GM21390 (cell line): Measurements from ENCODE around the gene CCDC102A.

Experiments
- ATAC-seq: cut with Tn5 transposase; IDR thresholded peaks from one replicate; pipeline ENCODE4 v1.9.1; 2021; ENCODE audit not compliant: unreplicated experiment

CCDC102A gene

GRCh38 chr16:57462978-57463362 is 73.4 kb downstream of the CCDC102A start:
- ATAC-seq, result no peak

GRCh38 chr16:57462209-57462977 is 74.0 kb downstream of the CCDC102A start, which contains the start of gene POLR2C:
Gene POLR2C, plus strand, starts transcription at chr16:57462679. Its CDS starts 46 bp downstream, at chr16:57462725.
- peak; percentile 94 for ATAC-seq
